A549 (cell line): ENCODE results near the gene NDUFAF5. TPM values are rescaled to one million over a fixed set of nuclear protein-coding genes. Genes with fewer than 3 reads are reported as not detected.

ENCODE experiments used
- ATAC-seq, 2 experiments: fragments of 200-7000 bp in 1 of 2; fragments of >200 bp in 1 of 2; cut with Nextera tagmentation in 1 of 2; cut with Tn5 transposase in 1 of 2; 3 replicates each; pipeline versions ENCODE4 v1.8.0 to v1.9.1; 2018 to 2020; ENCODE audit warnings: mild to moderate bottlenecking in 1 of 2, moderate library complexity in 1 of 2
- CTCF ChIA-PET: fragments of 300-600 bp; sonication (Branson Sonifier 250); formaldehyde crosslinking; extraction: SDS; loops from one replicate; lab custom pipeline; 2021; ENCODE audit warnings: antibody characterized with exemption, inconsistent platforms; lab: Yijun Ruan, JAX
- POLR2A ChIA-PET: fragments of 350-600 bp; formaldehyde crosslinking; extraction: SDS; loops from one replicate; lab custom pipeline; 2021; ENCODE audit warnings: antibody characterized with exemption, inconsistent platforms; lab: Yijun Ruan, JAX
- DNase-seq, 2 experiments: peaks; one replicate each; pipeline versions ENCODE4 v3.0.0 to v3.0.0-alpha.2; 2011 to 2016; ENCODE audit warnings: low read depth in 1 of 2, low spot score in 1 of 2
- FAIRE-seq: peaks from 2 replicates; lab custom pipeline; 2011; peaks lifted over from hg19 to GRCh38; lab: Jason Lieb, UNC
- H3K27ac ChIP-seq, 2 experiments: fragments of >200 bp; sonication (Bioruptor Twin); formaldehyde crosslinking; 3 replicates each; pipeline ENCODE4 v1.5.1; 2016 to 2017
- H3K4me1 ChIP-seq: fragments of >200 bp; sonication (Bioruptor Twin); formaldehyde crosslinking; 3 replicates; pipeline ENCODE4 v1.6.1; 2016
- H3K4me2 ChIP-seq: fragments of >200 bp; sonication (Bioruptor Twin); formaldehyde crosslinking; 3 replicates; pipeline ENCODE4 v1.6.1; 2016
- H3K4me3 ChIP-seq: fragments of >200 bp; sonication (Bioruptor Twin); formaldehyde crosslinking; 3 replicates; pipeline ENCODE4 v1.5.1; 2016
- H3K9me3 ChIP-seq: fragments of >200 bp; sonication (Bioruptor Twin); formaldehyde crosslinking; 3 replicates; pipeline ENCODE4 v1.6.1; 2016
- CBX2 ChIP-seq: fragments of 200-600 bp; sonication (generic); IDR thresholded peaks from 2 replicates; pipeline ENCODE4 v1.6.1; 2016; ENCODE audit warnings: low read depth, mild to moderate bottlenecking, borderline replicate concordance
- CBX8 ChIP-seq: fragments of 200-600 bp; sonication (generic); IDR thresholded peaks from 2 replicates; pipeline ENCODE4 v1.6.1; 2016
- CEBPB ChIP-seq, 2 experiments: fragments of >200 bp in 1 of 2; sonication (Bioruptor Twin) in 1 of 2; formaldehyde crosslinking in 1 of 2; IDR thresholded peaks; 2 replicates each; pipeline ENCODE4 v1.6.1; 2012 to 2016
- EHF ChIP-seq: fragments of 250-450 bp; sonication (Bioruptor Pico); IDR thresholded peaks from 2 replicates; pipeline ENCODE4 v1.5.0; 2020; ENCODE audit warnings: mild to moderate bottlenecking
- EHMT2 ChIP-seq: fragments of 200-600 bp; sonication (generic); IDR thresholded peaks from 2 replicates; pipeline ENCODE4 v1.6.1; 2016; ENCODE audit warnings: antibody characterized with exemption, low read depth, mild to moderate bottlenecking, moderate library complexity
- EP300 ChIP-seq, 2 experiments: fragments of >200 bp; sonication (Bioruptor Twin); formaldehyde crosslinking; IDR thresholded peaks; 2 replicates in 1 of 2; 3 replicates in 1 of 2; pipeline ENCODE4 v1.6.1; 2016 to 2017
- FOSB ChIP-seq: fragments of 250-450 bp; sonication (Bioruptor Pico); IDR thresholded peaks from 2 replicates; pipeline ENCODE4 v1.5.0; 2020; ENCODE audit warnings: mild to moderate bottlenecking, moderate library complexity
- FOSL2 ChIP-seq, 2 experiments: fragments of 450-650 bp in 1 of 2; fragments of >200 bp in 1 of 2; sonication (Bioruptor Twin) in 1 of 2; formaldehyde crosslinking; IDR thresholded peaks; 2 replicates each; pipeline versions ENCODE4 v1.5.0 to v1.6.1; 2016 to 2020; ENCODE audit warnings: mild to moderate bottlenecking in 1 of 2, moderate library complexity in 1 of 2
- JUN ChIP-seq, 2 experiments: fragments of >200 bp; sonication (Bioruptor Twin); formaldehyde crosslinking; IDR thresholded peaks; 2 replicates in 1 of 2; 3 replicates in 1 of 2; pipeline ENCODE4 v1.6.1; 2016 to 2017
- JUNB ChIP-seq: fragments of >200 bp; sonication (Bioruptor Twin); formaldehyde crosslinking; IDR thresholded peaks from 2 replicates; pipeline ENCODE4 v1.6.1; 2016
- KDM1A ChIP-seq: fragments of 200-600 bp; sonication (generic); IDR thresholded peaks from 2 replicates; pipeline ENCODE4 v1.6.1; 2016; ENCODE audit warnings: low read depth, mild to moderate bottlenecking
- MYC ChIP-seq: IDR thresholded peaks from 2 replicates; pipeline ENCODE4 v1.6.1; 2012; ENCODE audit warnings: mild to moderate bottlenecking, inconsistent platforms, low read length, improper control_type of control experiment, borderline replicate concordance
- RAD21 ChIP-seq, 2 experiments: fragments of >200 bp in 1 of 2; sonication (Bioruptor Twin) in 1 of 2; formaldehyde crosslinking in 1 of 2; IDR thresholded peaks in 1 of 2; conservative IDR thresholded peaks in 1 of 2; 2 replicates in 1 of 2; 3 replicates in 1 of 2; pipeline ENCODE4 v1.6.1; 2012 to 2018; ENCODE audit warnings: inconsistent platforms in 1 of 2
- RNF2 ChIP-seq: fragments of 200-600 bp; sonication (generic); IDR thresholded peaks from 2 replicates; pipeline ENCODE4 v1.6.1; 2016; ENCODE audit warnings: low read depth, mild to moderate bottlenecking, antibody characterized with exemption, moderate library complexity, borderline replicate concordance
- SMC3 ChIP-seq: fragments of >200 bp; sonication (Bioruptor Twin); formaldehyde crosslinking; IDR thresholded peaks from 3 replicates; pipeline ENCODE4 v1.6.1; 2018; ENCODE audit warnings: inconsistent platforms
- TP53 ChIP-seq: fragments of 250-450 bp; sonication (Bioruptor Pico); IDR thresholded peaks from 2 replicates; pipeline ENCODE4 v1.5.0; 2021; ENCODE audit warnings: mild to moderate bottlenecking, moderate library complexity
- WGBS: methylation state at CpG from one replicate; pipeline ENCODE4 v1.1.6; 2017; ENCODE audit errors: missing lambda C conversion rate; 5-methylcytosine and 5-hydroxymethylcytosine counted together
- polyA plus RNA-seq, 4 experiments: library from polyadenylated mRNA; depleted of rRNA in 3 of 4; stranded (reverse); fragments of >200 nt; fragmentation: RNase III in 1 of 4; extraction: RNeasy Plus Mini Kit Qiagen cat#74134 plus additional on column Dnase treatment in 1 of 4; gene quantifications; 2 replicates in 3 of 4; 3 replicates in 1 of 4; pipeline ENCODE4 v1.2.3, GENCODE V29; 2011 to 2017
- TF ChIP-seq, protein P1 (sequence below): fragments of 450-650 bp; IDR thresholded peaks from 2 replicates; pipeline ENCODE4 v1.6.1; 2014; ENCODE audit warnings: antibody characterized with exemption
- TF ChIP-seq, protein P2 (sequence below): IDR thresholded peaks from 2 replicates; pipeline ENCODE4 v1.6.1; 2012
- TF ChIP-seq, protein P3 (sequence below): IDR thresholded peaks from 2 replicates; pipeline ENCODE4 v1.6.1; 2012
- TF ChIP-seq, protein P4 (sequence below): fragments of 250-450 bp; sonication (Bioruptor Pico); IDR thresholded peaks from 2 replicates; pipeline ENCODE4 v1.5.0; 2021; ENCODE audit warnings: mild to moderate bottlenecking, moderate library complexity, borderline replicate concordance

NDUFAF5 gene
- polyA plus RNA-seq, 2 of the 4 experiments (the other 2 are of a cell fraction), result 29.2 to 53.5 TPM

DNA sequence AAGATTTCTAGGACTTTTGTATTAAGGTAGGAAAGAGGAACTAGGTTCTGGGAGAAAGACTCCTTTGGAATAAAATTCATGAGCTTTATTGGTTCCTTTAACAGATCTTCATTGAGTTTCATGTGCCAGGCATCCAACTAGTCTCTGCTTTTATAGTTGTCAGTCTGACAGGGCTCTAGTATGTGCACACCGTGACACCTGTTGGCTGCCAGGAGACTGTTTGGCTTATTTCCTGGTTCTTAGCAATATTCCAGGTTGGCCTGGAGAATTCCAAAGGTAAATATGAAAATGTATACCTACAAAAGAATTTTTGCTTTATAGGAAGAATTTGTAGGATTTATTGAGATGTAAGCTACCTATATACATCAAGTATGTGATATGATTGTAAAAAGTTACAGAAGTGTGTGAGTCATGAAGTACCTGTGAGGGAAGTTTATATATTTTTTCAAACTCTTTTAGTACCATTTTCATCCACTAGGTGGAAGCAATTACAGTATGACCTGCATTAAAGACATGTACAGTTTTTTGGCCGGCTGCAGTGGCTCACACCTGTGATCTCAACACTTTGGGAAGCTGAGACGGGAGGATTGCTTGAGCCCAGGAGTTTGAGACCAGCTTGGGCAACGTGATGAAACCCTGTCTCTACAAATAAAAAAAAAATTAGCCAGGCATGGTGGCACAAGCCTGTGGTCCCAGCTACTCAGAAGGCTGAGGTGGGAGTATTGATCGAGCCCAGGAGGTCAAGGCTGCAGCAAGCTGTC, 35.2 kb downstream of the NDUFAF5 start (continued):
- TF ChIP-seq, protein P1, sequence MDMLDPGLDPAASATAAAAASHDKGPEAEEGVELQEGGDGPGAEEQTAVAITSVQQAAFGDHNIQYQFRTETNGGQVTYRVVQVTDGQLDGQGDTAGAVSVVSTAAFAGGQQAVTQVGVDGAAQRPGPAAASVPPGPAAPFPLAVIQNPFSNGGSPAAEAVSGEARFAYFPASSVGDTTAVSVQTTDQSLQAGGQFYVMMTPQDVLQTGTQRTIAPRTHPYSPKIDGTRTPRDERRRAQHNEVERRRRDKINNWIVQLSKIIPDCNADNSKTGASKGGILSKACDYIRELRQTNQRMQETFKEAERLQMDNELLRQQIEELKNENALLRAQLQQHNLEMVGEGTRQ, result no peak
- TF ChIP-seq EHMT2 (no peak), EHF (no peak), KDM1A (no peak), JUNB (no peak), CBX2 (no peak), MYC (no peak), JUN (IDR thresholded peaks at IDR 0.05) (no peak), CEBPB (IDR thresholded peaks at IDR 0.05) (no peak), RNF2 (no peak), FOSB (CRISPR knock-in tag) (no peak), RAD21 (conservative IDR thresholded peaks at IDR 0.05 in 1 of 2, IDR thresholded peaks at IDR 0.05 in 1 of 2) (peak; percentile 57), CBX8 (no peak)
- TF ChIP-seq, protein P2, sequence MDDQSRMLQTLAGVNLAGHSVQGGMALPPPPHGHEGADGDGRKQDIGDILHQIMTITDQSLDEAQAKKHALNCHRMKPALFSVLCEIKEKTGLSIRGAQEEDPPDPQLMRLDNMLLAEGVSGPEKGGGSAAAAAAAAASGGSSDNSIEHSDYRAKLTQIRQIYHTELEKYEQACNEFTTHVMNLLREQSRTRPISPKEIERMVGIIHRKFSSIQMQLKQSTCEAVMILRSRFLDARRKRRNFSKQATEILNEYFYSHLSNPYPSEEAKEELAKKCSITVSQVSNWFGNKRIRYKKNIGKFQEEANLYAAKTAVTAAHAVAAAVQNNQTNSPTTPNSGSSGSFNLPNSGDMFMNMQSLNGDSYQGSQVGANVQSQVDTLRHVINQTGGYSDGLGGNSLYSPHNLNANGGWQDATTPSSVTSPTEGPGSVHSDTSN, result no peak

DNA sequence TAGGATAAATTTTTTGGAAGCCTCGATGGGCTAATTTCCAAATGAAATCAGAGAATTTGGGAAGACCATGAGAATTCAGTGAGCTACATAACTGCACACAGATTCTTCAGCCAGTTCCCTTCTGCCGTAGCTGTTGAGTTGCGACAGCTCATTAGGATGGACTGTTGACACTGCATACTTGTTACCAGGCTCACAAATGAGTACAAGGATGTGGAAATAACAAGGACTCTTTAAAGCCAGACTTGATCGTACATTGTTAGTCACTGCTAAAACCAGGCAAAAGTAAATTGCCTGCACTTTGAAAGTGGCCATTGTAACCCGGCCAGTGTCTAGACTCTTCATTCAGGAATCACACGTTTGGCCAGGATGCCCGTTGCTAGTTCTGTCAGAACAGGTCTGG, 37.0 kb downstream of the NDUFAF5 start:
- DNase-seq (no peak), FAIRE-seq (no peak)
- peaks cover 4% of the 10 kb centered on the region; the same call in 1 of the 3 replicates for H3K9me3 ChIP-seq
- ChIA-PET CTCF (interaction anchor here (0.7 to 1.4 kb wide), 2 partner anchors 17 to 233 kb away, joined by 3 to 4 read pairs; no protein-coding TSS in a partner anchor), POLR2A (no interaction called here)
- no peak overlapping the region for H3K27ac ChIP-seq
- 0 out of 3 replicates have a peak, but pooled peaks cover under 1% of the 10 kb centered on the region for H3K4me1 ChIP-seq
- H3K4me2 ChIP-seq, result no peak overlapping the region
- TF ChIP-seq TP53 (CRISPR knock-in tag) (0 out of 2 replicates have a peak, but pooled peaks have one; percentile 9), MYC (no peak), EP300 (IDR thresholded peaks at IDR 0.05) (no peak)
- TF ChIP-seq, all 56 proteins: peak for 1
- WGBS, result 85% methylated on average over 7 of the region's 7 CpGs
- no peak overlapping the region for H3K4me3 ChIP-seq
- ATAC-seq, result no peak

DNA sequence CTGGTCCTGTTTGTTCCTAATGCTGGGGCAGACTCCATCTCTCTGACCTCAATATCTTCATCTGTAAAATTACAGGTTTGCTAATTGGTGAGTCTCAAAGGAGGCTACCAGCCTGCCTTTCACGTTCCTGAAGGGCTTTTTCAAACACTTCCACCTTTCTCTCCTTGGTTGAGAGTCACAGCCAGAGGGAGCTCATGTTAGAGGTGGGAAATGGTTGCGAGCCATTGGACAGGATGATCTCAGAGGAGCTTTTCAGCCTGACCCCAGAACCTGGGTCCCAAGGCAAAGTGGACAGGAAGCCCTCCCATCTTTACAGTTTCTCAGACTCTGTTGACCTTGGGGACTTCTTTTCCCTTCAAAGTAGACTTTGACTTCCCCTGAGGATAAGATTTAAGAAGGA, 37.6 kb downstream of the NDUFAF5 start:
- no peak for FAIRE-seq
- H3K4me1 ChIP-seq, result no peaks in the 10 kb centered on the region
- ChIA-PET CTCF (interaction anchor here (1.4 kb wide), 1 partner anchor 16 kb away, joined by 4 read pairs; no protein-coding TSS in a partner anchor), POLR2A (no interaction called here)
- no peak for DNase-seq
- peak in 1 of 2 experiments; percentile 14; a peak in 2 of 6 replicates for ATAC-seq
- H3K4me2 ChIP-seq, result no peak overlapping the region
- peaks cover 4% of the 10 kb centered on the region; the same call in 1 of the 3 replicates for H3K9me3 ChIP-seq
- 69% methylated on average over 2 of the region's 2 CpGs for WGBS
- no peak overlapping the region for H3K27ac ChIP-seq
- no peak for TF ChIP-seq SMC3
- TF ChIP-seq, protein P3, sequence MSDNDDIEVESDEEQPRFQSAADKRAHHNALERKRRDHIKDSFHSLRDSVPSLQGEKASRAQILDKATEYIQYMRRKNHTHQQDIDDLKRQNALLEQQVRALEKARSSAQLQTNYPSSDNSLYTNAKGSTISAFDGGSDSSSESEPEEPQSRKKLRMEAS, result no peak
- TF ChIP-seq FOSL2 (IDR thresholded peaks at IDR 0.05), result no peak
- no peak for TF ChIP-seq FOSL2 (CRISPR knock-in tag; IDR thresholded peaks at IDR 0.05)
- TF ChIP-seq, protein P4, sequence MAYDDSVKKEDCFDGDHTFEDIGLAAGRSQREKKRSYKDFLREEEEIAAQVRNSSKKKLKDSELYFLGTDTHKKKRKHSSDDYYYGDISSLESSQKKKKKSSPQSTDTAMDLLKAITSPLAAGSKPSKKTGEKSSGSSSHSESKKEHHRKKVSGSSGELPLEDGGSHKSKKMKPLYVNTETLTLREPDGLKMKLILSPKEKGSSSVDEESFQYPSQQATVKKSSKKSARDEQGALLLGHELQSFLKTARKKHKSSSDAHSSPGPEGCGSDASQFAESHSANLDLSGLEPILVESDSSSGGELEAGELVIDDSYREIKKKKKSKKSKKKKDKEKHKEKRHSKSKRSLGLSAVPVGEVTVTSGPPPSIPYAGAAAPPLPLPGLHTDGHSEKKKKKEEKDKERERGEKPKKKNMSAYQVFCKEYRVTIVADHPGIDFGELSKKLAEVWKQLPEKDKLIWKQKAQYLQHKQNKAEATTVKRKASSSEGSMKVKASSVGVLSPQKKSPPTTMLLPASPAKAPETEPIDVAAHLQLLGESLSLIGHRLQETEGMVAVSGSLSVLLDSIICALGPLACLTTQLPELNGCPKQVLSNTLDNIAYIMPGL (CRISPR knock-in tag), result no peak
- TF ChIP-seq RNF2, result no peak
- TF ChIP-seq, all 56 proteins: peak for 0
- H3K4me3 ChIP-seq, result no peak overlapping the region
